Right atrium auricular region (tissue), 2 donors: ENCODE data around the gene AGRN. TPM values are rescaled to one million over a fixed set of nuclear protein-coding genes. Genes with fewer than 3 reads are reported as not detected.
"Not testable (repeated sequence)": the region's sequence is repeated elsewhere in the genome, so short reads cannot be mapped to it uniquely, and the experiment has no call there.

Source experiments
- DNase-seq: peaks from one replicate; pipeline ENCODE4 v3.0.0-alpha.2; 2019; ENCODE audit warnings: low spot score
- H3K27ac ChIP-seq, 2 donors: fragments of 200-600 bp; sonication (generic); 1 replicate in 1 of 2; 2 replicates in 1 of 2; pipeline ENCODE4 v1.5.1; 2016 to 2019
- H3K27me3 ChIP-seq, 2 donors: fragments of 200-600 bp; sonication (generic); one replicate each; pipeline versions ENCODE4 v1.5.1 to v1.6.0; 2017 to 2019
- H3K36me3 ChIP-seq: fragments of 200-600 bp; sonication (generic); one replicate; pipeline ENCODE4 v1.5.1; 2016
- H3K4me1 ChIP-seq, 2 donors: fragments of 200-600 bp; sonication (generic); one replicate each; pipeline versions ENCODE4 v1.5.1 to v1.6.0; 2017 to 2019
- H3K4me3 ChIP-seq, 2 donors: fragments of 200-600 bp; sonication (generic); 1 replicate in 1 of 2; 2 replicates in 1 of 2; pipeline ENCODE4 v1.5.1; 2017 to 2019; ENCODE audit warnings: mild to moderate bottlenecking in 1 of 2, moderate library complexity in 1 of 2
- H3K9me3 ChIP-seq, 2 donors: fragments of 200-600 bp; sonication (generic); one replicate each; pipeline ENCODE4 v1.5.1; 2019
- total RNA-seq, 2 donors: library from RNA; depleted of rRNA; stranded (reverse); fragments of >200 nt; gene quantifications; one replicate each; pipeline ENCODE4 v1.1.0, GENCODE V29; 2016
- TF ChIP-seq, protein P1 (sequence below), 2 donors: fragments of 200-600 bp; sonication (generic); IDR thresholded peaks; one replicate each; pipeline ENCODE4 v1.5.1; 2019; ENCODE audit warnings: antibody characterized with exemption in 2 of 2

AGRN gene
- total RNA-seq, 2 donors from 2014 or later, result 22.5 to 27.9 TPM

DNA sequence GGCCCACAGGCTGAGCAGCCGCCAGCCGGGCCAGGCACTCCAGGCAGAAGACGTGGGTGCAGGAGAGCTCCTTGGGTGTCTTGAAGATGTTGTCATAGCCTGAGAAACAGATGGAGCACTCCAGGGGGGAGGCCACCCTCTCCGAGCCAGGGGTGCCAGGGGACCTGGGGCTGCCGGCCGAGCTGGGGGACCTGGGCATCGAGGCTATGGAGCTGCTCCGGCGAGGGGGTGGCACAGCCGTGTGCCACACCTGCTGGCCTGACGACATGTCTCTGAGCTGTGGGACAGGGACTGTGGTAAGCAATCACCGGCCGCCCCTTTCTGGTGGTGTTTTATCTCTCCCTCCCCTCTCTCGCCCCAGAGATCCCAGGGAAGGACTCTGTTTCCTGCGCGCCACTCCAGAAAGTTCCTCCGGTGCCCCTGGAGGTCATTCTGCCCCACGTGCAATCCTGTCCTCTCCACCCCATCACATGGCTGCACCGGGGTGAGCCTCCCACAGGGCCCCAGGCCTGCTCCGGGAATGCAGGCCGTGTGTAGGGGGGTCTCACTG is 52.5 kb downstream of the AGRN start:
- no peaks in the 10 kb centered on the region for H3K9me3 ChIP-seq
- no peak for DNase-seq
- H3K4me1 ChIP-seq, result peaks cover 0 to 17% of the 10 kb centered on the region in 2 donors
- no peaks in the 10 kb centered on the region for H3K36me3 ChIP-seq
- H3K27ac ChIP-seq, result no peak overlapping the region
- peaks cover 0 to 4% of the 10 kb centered on the region in 2 donors for H3K27me3 ChIP-seq
- H3K4me3 ChIP-seq, result no peak overlapping the region
- TF ChIP-seq, protein P1, sequence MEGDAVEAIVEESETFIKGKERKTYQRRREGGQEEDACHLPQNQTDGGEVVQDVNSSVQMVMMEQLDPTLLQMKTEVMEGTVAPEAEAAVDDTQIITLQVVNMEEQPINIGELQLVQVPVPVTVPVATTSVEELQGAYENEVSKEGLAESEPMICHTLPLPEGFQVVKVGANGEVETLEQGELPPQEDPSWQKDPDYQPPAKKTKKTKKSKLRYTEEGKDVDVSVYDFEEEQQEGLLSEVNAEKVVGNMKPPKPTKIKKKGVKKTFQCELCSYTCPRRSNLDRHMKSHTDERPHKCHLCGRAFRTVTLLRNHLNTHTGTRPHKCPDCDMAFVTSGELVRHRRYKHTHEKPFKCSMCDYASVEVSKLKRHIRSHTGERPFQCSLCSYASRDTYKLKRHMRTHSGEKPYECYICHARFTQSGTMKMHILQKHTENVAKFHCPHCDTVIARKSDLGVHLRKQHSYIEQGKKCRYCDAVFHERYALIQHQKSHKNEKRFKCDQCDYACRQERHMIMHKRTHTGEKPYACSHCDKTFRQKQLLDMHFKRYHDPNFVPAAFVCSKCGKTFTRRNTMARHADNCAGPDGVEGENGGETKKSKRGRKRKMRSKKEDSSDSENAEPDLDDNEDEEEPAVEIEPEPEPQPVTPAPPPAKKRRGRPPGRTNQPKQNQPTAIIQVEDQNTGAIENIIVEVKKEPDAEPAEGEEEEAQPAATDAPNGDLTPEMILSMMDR (IDR thresholded peaks at IDR 0.05), result no peak

DNA sequence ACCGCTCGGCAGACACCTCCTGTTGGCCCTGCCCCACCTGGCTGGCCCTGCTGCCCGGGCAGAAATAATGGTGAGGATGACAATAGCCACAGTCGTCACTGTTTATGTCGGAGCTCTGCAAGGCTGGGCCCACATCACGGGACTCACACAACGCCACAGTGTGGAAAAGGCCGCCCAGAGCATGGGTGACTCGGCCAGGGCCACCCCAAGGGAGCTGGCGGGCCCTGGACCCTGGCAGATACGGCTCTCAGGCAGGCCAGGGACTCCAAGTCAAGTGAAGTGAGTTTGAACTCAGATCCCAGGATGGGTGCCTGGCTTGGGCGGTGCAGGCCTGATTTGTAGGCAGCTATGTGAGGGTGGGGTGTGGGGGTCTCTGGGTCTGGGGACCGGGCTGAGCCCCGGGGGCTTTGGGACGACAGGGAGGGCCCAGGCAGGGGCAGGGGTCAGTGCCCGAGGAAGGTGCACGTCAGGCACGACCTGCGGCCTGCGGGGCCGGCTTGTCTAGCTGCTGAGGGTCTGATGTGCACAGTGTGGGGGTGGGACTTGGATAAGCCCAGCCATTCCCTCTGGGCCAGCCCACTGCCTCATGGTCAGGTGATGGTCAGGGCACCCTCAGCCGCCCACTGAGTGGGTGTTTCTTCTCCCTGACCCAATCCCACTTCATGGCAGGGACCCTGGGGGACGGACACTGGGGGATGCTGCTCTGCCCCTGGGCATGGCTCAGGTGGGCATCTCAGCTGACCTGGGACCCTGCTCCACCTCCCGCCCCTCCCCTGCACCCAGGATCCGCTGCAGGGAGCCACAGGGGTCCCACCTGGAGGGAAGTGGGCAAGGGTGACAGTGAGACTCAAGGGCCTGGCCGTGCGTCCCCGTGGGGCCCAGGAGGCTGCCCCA is 53.2 kb downstream of the AGRN start:
- Histone ChIP-seq H3K4me1 (peaks cover 0 to 17% of the 10 kb centered on the region in 2 donors), H3K9me3 (no peaks in the 10 kb centered on the region), H3K4me3 (no peak overlapping the region), H3K27ac (no peak overlapping the region), H3K27me3 (peaks cover 0 to 3% of the 10 kb centered on the region in 2 donors), H3K36me3 (no peaks in the 10 kb centered on the region)
- no peak for DNase-seq
- TF ChIP-seq, protein P1 (IDR thresholded peaks at IDR 0.05), result no peak

DNA sequence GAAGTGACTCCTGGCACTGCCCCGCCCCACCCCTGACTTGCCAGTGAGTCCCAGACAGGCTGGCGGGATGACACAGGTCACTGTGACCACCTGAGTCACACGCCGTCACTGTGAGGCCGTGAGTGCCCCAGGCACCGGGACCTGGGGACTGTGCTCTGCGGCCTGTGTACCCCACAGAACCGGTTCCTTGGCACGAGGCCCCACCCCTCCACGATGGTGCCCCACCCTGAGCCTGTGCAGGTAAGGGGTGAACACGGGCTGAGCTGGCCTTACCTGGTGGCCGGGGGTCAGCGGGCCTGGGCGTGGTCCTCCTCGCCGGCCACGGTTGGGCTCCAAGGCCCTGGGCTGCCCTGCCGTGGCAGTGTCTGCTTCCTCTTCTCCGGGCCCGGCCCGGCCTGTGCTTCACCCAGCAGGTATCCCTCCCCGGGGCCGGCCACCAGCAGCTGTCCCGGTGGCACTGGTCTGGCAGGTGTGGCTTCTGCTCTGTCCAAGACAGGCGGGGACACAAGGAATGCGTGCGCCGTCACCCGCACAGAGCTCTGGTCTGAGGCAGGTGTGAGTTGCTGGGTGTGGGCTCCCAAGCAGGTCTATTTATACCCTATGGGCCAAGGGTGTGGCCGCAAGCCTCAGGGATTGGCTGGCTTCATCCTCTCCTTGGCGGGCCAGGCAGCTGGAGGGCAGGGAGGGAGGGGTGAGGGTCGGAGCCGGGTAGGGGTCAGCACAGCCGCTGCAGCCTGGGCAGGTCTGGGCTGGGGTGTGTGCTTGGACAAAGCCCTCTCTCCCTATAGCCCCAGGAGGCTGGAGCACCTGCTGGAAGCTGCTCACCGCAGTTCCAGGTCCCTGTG is 54.0 kb downstream of the AGRN start, which contains the start of gene RNF223:
RNF223 (minus strand) TSS at position 564 of the 845 bp plus-strand sequence. CDS start 1,740 bp downstream, outside the sequence.
- Histone ChIP-seq H3K4me1 (peaks cover 0 to 8% of the 10 kb centered on the region in 2 donors), H3K36me3 (no peaks in the 10 kb centered on the region), H3K27ac (no peak within 1 kb of the TSS), H3K27me3 (no peaks in the 10 kb centered on the region), H3K4me3 (no peak within 1 kb of the TSS), H3K9me3 (no peaks in the 10 kb centered on the region)
- TF ChIP-seq, protein P1 (IDR thresholded peaks at IDR 0.05), result no peak
- no peak for DNase-seq

DNA sequence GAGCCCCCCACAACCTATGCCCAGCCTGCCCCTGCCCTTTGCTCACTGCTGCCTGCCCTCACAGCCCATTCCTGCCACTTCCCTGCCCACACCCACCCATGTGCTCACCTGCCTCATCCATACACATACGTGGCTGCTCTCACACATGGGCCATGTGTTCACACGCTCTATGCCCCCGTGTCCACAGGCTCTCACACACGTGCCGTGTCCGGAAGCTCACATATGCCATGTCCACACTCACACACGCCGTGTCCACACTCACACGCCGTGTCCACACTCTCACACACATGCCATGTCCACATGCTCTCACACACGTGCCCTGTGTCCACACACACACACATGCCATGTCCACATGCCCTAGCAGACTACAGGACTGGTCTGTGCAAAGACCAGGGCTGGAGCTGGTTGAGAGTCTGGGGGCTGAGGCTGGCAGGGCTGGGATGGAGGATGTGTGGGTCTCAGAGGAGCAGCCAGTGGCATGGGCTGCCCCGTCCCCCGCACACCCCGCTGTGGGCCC is 54.8 kb downstream of the AGRN start:
- H3K4me3 ChIP-seq, result no peak overlapping the region
- no peak overlapping the region for H3K27ac ChIP-seq
- H3K9me3 ChIP-seq, result no peaks in the 10 kb centered on the region
- no peak for DNase-seq
- no peaks in the 10 kb centered on the region for H3K36me3 ChIP-seq
- no peaks in the 10 kb centered on the region for H3K27me3 ChIP-seq
- peaks cover 0 to 7% of the 10 kb centered on the region in 2 donors for H3K4me1 ChIP-seq
- TF ChIP-seq, protein P1 (IDR thresholded peaks at IDR 0.05), result no peak

DNA sequence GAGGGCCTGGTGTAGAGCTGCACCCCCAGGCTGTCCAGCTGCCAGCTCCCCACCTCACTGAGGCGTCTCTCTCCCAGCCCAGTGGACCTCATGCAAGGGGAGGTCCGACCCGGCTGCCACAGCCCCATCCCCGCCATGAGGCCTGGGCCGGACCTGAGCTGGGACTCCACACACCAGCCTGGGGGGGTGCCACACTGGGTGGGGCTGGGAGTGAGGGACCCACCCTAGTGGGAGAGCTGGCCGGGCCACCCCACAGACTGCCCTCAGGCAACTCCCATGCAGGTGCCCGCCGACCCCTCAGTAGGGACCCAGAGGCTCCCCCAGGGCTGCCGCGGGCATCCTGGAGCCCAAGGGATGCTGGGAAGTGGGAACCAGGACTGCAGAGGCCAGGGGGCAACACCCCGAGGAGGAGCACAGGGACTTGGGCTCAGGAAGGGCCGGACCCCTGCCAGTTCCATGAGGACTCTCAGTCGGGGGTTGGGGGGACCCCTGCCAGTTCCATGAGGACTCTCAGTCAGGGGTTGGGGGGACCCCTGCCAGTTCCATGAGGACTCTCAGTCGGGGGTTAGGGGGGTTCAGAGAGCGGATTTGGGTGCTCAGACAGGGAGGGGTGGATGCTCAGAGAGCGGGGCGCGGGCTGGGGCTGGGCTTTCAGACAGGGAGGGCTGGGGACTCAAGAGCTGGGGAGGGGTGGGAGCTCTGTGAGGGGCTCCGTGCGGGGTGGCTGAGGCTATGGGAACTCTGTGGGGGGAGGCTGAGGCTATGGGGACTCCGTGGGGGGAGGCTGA is 55.4 kb downstream of the AGRN start:
- Histone ChIP-seq H3K27ac (no peak overlapping the region), H3K36me3 (no peaks in the 10 kb centered on the region), H3K4me1 (peaks cover 0 to 13% of the 10 kb centered on the region in 2 donors), H3K9me3 (no peaks in the 10 kb centered on the region), H3K4me3 (no peak overlapping the region), H3K27me3 (no peaks in the 10 kb centered on the region)
- TF ChIP-seq, protein P1 (IDR thresholded peaks at IDR 0.05), result no peak
- DNase-seq, result no peak

DNA sequence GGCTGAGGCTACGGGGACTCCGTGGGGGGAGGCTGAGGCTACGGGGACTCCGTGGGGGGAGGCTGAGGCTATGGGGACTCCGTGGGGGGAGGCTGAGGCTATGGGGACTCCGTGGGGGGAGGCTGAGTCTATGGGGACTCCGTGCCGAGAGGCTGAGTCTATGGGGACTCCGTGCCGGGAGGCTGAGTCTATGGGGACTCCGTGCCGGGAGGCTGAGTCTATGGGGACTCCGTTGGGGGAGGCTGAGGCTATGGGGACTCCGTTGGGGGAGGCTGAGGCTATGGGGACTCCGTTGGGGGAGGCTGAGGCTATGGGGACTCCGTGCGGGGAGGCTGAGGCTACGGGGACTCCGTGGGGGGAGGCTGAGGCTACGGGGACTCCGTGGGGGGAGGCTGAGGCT is 57.5 kb downstream of the AGRN start:
- not testable (repeated sequence) for H3K27ac ChIP-seq, H3K36me3 ChIP-seq, H3K9me3 ChIP-seq, H3K4me3 ChIP-seq, DNase-seq, H3K27me3 ChIP-seq
- peaks cover 0 to 13% of the 10 kb centered on the region in 2 donors for H3K4me1 ChIP-seq
